GM23338 (cell line): ENCODE measurements around the gene TPM1. TPM values are rescaled to one million over a fixed set of nuclear protein-coding genes. Genes with fewer than 3 reads are reported as not detected.

Source experiments
- ATAC-seq: fragments of 200-7000 bp; cut with Tn5 transposase; 3 replicates; pipeline ENCODE4 v1.9.1; 2020
- DNase-seq: peaks from one replicate; pipeline ENCODE4 v3.0.0-alpha.2; 2015; ENCODE audit warnings: low spot score
- H2AFZ ChIP-seq: fragments of 200-600 bp; sonication (generic); 2 replicates; pipeline ENCODE4 v1.8.0; 2016; ENCODE audit warnings: antibody characterized with exemption, mild to moderate bottlenecking, moderate library complexity
- H3F3A ChIP-seq: fragments of 200-600 bp; sonication (generic); replicated peaks from 2 replicates; pipeline ENCODE4 v1.8.0; 2017; ENCODE audit warnings: antibody characterized with exemption, mixed run types, low read depth
- H3K27ac ChIP-seq: fragments of 200-600 bp; sonication (generic); 2 replicates; pipeline ENCODE4 v1.6.1; 2016; ENCODE audit warnings: low read depth
- H3K27me3 ChIP-seq: fragments of 200-600 bp; sonication (generic); 2 replicates; pipeline ENCODE4 v1.8.0; 2016; ENCODE audit warnings: mild to moderate bottlenecking, mixed run types, moderate library complexity; ENCODE audit not compliant: insufficient read depth
- H3K36me3 ChIP-seq: fragments of 200-600 bp; sonication (generic); 2 replicates; pipeline ENCODE4 v1.8.0; 2016; ENCODE audit warnings: mild to moderate bottlenecking; ENCODE audit not compliant: insufficient read depth
- H3K4me1 ChIP-seq: fragments of 200-600 bp; sonication (generic); 2 replicates; pipeline ENCODE4 v1.8.0; 2016; ENCODE audit warnings: mild to moderate bottlenecking, moderate library complexity; ENCODE audit not compliant: insufficient read depth
- H3K4me2 ChIP-seq: fragments of 200-600 bp; sonication (generic); 2 replicates; pipeline ENCODE4 v1.7.1; 2017; ENCODE audit warnings: mixed run types
- H3K4me3 ChIP-seq: fragments of 200-600 bp; sonication (generic); 2 replicates; pipeline ENCODE4 v1.6.1; 2016; ENCODE audit warnings: mixed run types
- H3K79me2 ChIP-seq: fragments of 200-600 bp; sonication (generic); replicated peaks from 2 replicates; pipeline ENCODE4 v1.8.0; 2017; ENCODE audit warnings: mild to moderate bottlenecking; ENCODE audit not compliant: insufficient read depth
- H3K9me2 ChIP-seq: fragments of 200-600 bp; sonication (generic); 2 replicates; pipeline ENCODE4 v1.8.0; 2017; ENCODE audit not compliant: insufficient read depth
- H4K20me1 ChIP-seq: fragments of 200-600 bp; sonication (generic); replicated peaks from 2 replicates; pipeline ENCODE4 v1.8.0; 2017; ENCODE audit warnings: mild to moderate bottlenecking; ENCODE audit not compliant: insufficient read depth
- H3K27ac Mint-ChIP-seq: 2 replicates; pipeline ENCODE4 v1.8.0; 2020; ENCODE audit warnings: inconsistent platforms, mild to moderate bottlenecking, moderate library complexity, mixed read lengths
- H3K27me3 Mint-ChIP-seq: 3 replicates; pipeline ENCODE4 v1.8.0; 2022; ENCODE audit warnings: low read depth, mild to moderate bottlenecking, moderate library complexity, mixed read lengths, inconsistent platforms; ENCODE audit not compliant: insufficient read depth, poor library complexity
- H3K36me3 Mint-ChIP-seq: 3 replicates; pipeline ENCODE4 v1.8.0; 2021; ENCODE audit warnings: low read depth, mild to moderate bottlenecking, inconsistent platforms, moderate library complexity, mixed read lengths
- H3K4me1 Mint-ChIP-seq: 3 replicates; pipeline ENCODE4 v1.8.0; 2020; ENCODE audit warnings: mild to moderate bottlenecking, inconsistent platforms, mixed read lengths
- H3K4me3 Mint-ChIP-seq: 3 replicates; pipeline ENCODE4 v1.8.0; 2021; ENCODE audit warnings: moderate library complexity, mild to moderate bottlenecking, inconsistent platforms, mixed read lengths
- H3K9me3 Mint-ChIP-seq: 3 replicates; pipeline ENCODE4 v1.8.0; 2020; ENCODE audit warnings: moderate library complexity, mild to moderate bottlenecking, inconsistent platforms, mixed read lengths
- CREB1 ChIP-seq: fragments of 250-450 bp; sonication (Bioruptor Pico); IDR thresholded peaks from 2 replicates; pipeline ENCODE4 v1.5.0; 2020; ENCODE audit warnings: low read depth, mild to moderate bottlenecking, moderate library complexity
- CTCF ChIP-seq, 2 experiments: fragments of 200-600 bp in 1 of 2; sonication (generic) in 1 of 2; conservative IDR thresholded peaks; 2 replicates each; pipeline versions ENCODE4 v1.5.1 to v1.6.1; 2016 to 2017; ENCODE audit warnings: antibody characterized with exemption in 2 of 2, low read depth in 2 of 2, mild to moderate bottlenecking in 2 of 2, moderate library complexity in 1 of 2
- ETS1 ChIP-seq: IDR thresholded peaks from 2 replicates; pipeline ENCODE4 v1.6.1; 2016; ENCODE audit warnings: antibody characterized with exemption
- EZH2phosphoT487 ChIP-seq: fragments of 200-600 bp; sonication (generic); IDR thresholded peaks from one replicate; pipeline ENCODE4 v1.8.1; 2018; ENCODE audit warnings: antibody characterized with exemption; ENCODE audit not compliant: unreplicated experiment
- JUNB ChIP-seq: IDR thresholded peaks from one replicate; pipeline ENCODE4 v1.6.1; 2016; ENCODE audit warnings: antibody characterized with exemption; ENCODE audit not compliant: unreplicated experiment
- NANOG ChIP-seq: IDR thresholded peaks from 2 replicates; pipeline ENCODE4 v1.6.1; 2016; ENCODE audit warnings: antibody characterized with exemption, borderline replicate concordance
- POLR2AphosphoS5 ChIP-seq: IDR thresholded peaks from 2 replicates; pipeline ENCODE4 v1.6.1; 2016; ENCODE audit warnings: antibody characterized with exemption, low read depth
- REST ChIP-seq: IDR thresholded peaks from one replicate; pipeline ENCODE4 v1.6.1; 2018; ENCODE audit warnings: antibody characterized with exemption; ENCODE audit not compliant: unreplicated experiment
- STAT1 ChIP-seq: IDR thresholded peaks from one replicate; pipeline ENCODE4 v1.6.1; 2016; ENCODE audit warnings: antibody characterized with exemption; ENCODE audit not compliant: unreplicated experiment
- ZNF331 ChIP-seq: fragments of 250-450 bp; sonication (Bioruptor Pico); IDR thresholded peaks from 2 replicates; pipeline ENCODE4 v1.5.0; 2020; ENCODE audit warnings: low read depth, mild to moderate bottlenecking, moderate library complexity
- ZNF462 ChIP-seq: fragments of 250-450 bp; sonication (Bioruptor Pico); IDR thresholded peaks from 2 replicates; pipeline ENCODE4 v1.5.0; 2020; ENCODE audit warnings: mild to moderate bottlenecking, moderate library complexity
- long read RNA-seq: library from polyadenylated mRNA; unstranded; transcript quantifications from one replicate; pipeline ENCODE4 v2.0.0, GENCODE V29; 2020; ENCODE audit not compliant: unreplicated experiment
- polyA plus RNA-seq: library from polyadenylated mRNA; unstranded; fragments of >200 nt; fragmentation: Nextera tagmentation; extraction: Ambion mirVana; gene quantifications from 2 replicates; pipeline ENCODE4 v1.2.1, GENCODE V29; 2016
- total RNA-seq: library from RNA; depleted of rRNA; stranded (reverse); fragments of >200 nt; shearing (Covaris generic); gene quantifications from 2 replicates; pipeline ENCODE4 v1.2.3, GENCODE V29; 2014; rRNA removed

TPM1 gene
- 412 and 449 TPM in 2 replicates for total RNA-seq
- polyA plus RNA-seq, result 913 and 929 TPM in 2 replicates
- long read RNA-seq, transcript TPM1-208 (8 exons, 943 nt), result minor isoform, 10 of 421 reads
- long read RNA-seq, transcript TPM1-206 (9 exons, 1,717 nt), result major isoform, 204 of 421 reads
- long read RNA-seq, transcript TPM1-207 (10 exons, 1,049 nt), result minor isoform, 6 of 421 reads
- long read RNA-seq, transcript TPM1-220 (9 exons, 977 nt), result minor isoform, 40 of 421 reads
- long read RNA-seq, partial matches to known transcripts, result 96 of 421 reads
- long read RNA-seq, other reads (novel, unspliced or antisense), result 55 of 421 reads

GRCh38 chr15:63041974-63042876 lies at the start of gene TPM1:
Gene TPM1, plus strand, starts transcription at chr15:63042747. Its CDS starts 83 bp downstream, at chr15:63042830.
- DNase-seq, result peak; percentile 94
- Mint-ChIP-seq H3K27ac (peak within 1 kb of the TSS; percentile 93), H3K27me3 (peaks cover 28% of the 10 kb centered on the region), H3K9me3 (no peaks in the 10 kb centered on the region; the same call in 2 of the 3 replicates), H3K4me3 (peak within 1 kb of the TSS; percentile 98), H3K36me3 (peaks cover 42% of the 10 kb centered on the region), H3K4me1 (peaks cover 57% of the 10 kb centered on the region)
- no peaks in the 10 kb centered on the region for H3K9me2 ChIP-seq
- H3K79me2 ChIP-seq, result peaks cover 19% of the 10 kb centered on the region
- H3K4me1 ChIP-seq, result peaks cover 50% of the 10 kb centered on the region
- H3K27me3 ChIP-seq, result 0 out of 2 replicates have a peak, but pooled peaks cover 6% of the 10 kb centered on the region
- H3K4me3 ChIP-seq, result peak within 1 kb of the TSS; percentile 85
- peaks cover 6% of the 10 kb centered on the region; the same call in 1 of the 2 replicates for H4K20me1 ChIP-seq
- no peak within 1 kb of the TSS for H2AFZ ChIP-seq
- peak within 1 kb of the TSS; percentile 87 for H3K27ac ChIP-seq
- H3F3A ChIP-seq, result peaks cover 22% of the 10 kb centered on the region
- ATAC-seq, result peak; percentile 76
- peak within 1 kb of the TSS; percentile 93 for H3K4me2 ChIP-seq
- peaks cover 18% of the 10 kb centered on the region; the same call in 1 of the 2 replicates for H3K36me3 ChIP-seq
- TF ChIP-seq CREB1 (CRISPR knock-in tag) (no peak), NANOG (no peak), CTCF (conservative IDR thresholded peaks at IDR 0.05; ENCODE audit: low read depth in 2 of 2) (peak in 1 of 2 experiments; percentile 25; a peak in 2 of 4 replicates), ETS1 (no peak), REST (peak; percentile 20), POLR2AphosphoS5 (peak; percentile 93), JUNB (no peak), ZNF331 (CRISPR knock-in tag) (no peak), STAT1 (no peak), ZNF462 (no peak), EZH2phosphoT487 (no peak)
